Measurements from ENCODE around the gene KHDRBS2.

DNA sequence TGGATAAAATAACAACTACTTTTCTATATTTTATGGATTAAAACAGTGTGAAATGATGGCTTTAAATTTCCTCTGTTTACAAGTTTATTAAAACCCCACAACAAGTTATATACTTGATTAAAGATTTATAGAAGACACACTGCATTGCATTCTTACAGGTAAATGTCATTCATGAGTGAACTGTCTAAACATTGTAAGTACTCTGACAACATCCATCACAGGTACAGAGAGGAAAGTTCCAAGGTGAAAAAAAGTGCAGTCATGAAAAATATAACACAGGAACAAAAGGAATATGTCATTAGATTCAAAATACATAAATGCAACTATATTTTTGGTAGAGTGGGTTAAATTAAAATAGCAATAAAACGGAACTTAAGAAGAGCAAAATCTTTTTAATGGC lies 156.9 kb downstream of the KHDRBS2 start:
- TF ChIP-seq, protein P1, sequence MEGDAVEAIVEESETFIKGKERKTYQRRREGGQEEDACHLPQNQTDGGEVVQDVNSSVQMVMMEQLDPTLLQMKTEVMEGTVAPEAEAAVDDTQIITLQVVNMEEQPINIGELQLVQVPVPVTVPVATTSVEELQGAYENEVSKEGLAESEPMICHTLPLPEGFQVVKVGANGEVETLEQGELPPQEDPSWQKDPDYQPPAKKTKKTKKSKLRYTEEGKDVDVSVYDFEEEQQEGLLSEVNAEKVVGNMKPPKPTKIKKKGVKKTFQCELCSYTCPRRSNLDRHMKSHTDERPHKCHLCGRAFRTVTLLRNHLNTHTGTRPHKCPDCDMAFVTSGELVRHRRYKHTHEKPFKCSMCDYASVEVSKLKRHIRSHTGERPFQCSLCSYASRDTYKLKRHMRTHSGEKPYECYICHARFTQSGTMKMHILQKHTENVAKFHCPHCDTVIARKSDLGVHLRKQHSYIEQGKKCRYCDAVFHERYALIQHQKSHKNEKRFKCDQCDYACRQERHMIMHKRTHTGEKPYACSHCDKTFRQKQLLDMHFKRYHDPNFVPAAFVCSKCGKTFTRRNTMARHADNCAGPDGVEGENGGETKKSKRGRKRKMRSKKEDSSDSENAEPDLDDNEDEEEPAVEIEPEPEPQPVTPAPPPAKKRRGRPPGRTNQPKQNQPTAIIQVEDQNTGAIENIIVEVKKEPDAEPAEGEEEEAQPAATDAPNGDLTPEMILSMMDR (conservative IDR thresholded peaks at IDR 0.05; ENCODE audit: low read depth, low read length), result no peak
- TF ChIP-seq EZH2 (IDR thresholded peaks at IDR 0.05; ENCODE audit: borderline replicate concordance, low read depth, low read length, poor library complexity, severe bottlenecking), result no peak
